Measurements from ENCODE around the gene FOXO1. TPM values are rescaled to one million over a fixed set of nuclear protein-coding genes. Genes with fewer than 3 reads are reported as not detected.

FOXO1 gene
- total RNA-seq, 4 donors from 2014 or later: 9.1 to 42.3 (median 14.2) TPM

DNA sequence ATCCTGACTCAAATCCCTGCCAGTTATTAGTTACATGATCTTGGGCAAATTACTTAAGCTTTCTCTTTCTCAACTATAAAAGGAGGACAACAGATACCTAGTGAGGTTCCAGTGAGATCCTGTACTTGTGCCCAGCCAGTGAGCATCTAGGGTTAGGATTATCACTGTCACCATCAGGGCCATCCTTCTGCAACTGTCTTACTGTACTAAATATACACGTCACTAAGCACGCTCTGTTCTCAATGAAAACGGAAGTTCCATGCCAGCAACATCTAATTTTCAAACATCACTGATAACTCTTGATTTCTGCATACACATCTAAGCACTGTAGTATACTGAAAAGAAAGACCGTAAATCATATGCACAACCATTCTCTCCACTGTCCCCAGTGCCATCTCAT, 70.0 kb downstream of the FOXO1 start:
- Histone ChIP-seq H3K9me3 (no peaks in the 10 kb centered on the region), H3K27ac (no peak overlapping the region), H3K4me1 (peaks cover 0 to 56% (median 18%) of the 10 kb centered on the region in 3 donors), H3K36me3 (no peaks in the 10 kb centered on the region), H3K4me3 (no peak overlapping the region), H3K27me3 (no peaks in the 10 kb centered on the region)
- DNase-seq: no peak
- intact Hi-C loops (cut with DNase I): no loop called here
- WGBS, 2 donors: 66 to 85% methylated on average over 4 of the region's 4 CpGs
- TF ChIP-seq POLR2A (IDR thresholded peaks at IDR 0.05) (no peak), CTCF (IDR thresholded peaks at IDR 0.05) (no peak)

DNA sequence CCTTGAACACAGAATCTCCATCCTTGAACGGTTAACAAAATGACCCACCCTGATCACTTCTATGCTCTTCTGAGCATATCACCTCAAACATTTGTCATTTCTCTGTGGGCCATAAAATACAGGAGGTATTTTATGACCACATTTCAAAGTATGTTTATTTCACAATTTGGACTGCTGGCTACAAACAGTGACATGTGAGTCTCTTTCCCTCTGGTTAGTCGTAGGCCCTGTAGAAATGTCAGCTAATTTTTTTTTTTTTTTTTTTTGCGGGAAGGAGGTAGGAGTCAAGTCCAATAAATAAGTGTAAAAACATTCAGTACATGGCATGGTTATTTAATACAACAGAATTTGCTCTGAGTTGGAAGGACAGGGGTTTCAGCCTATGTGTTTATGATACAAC, 70.7 kb downstream of the FOXO1 start:
- no peak overlapping the region for H3K4me3 ChIP-seq
- no peak for DNase-seq
- TF ChIP-seq POLR2A (IDR thresholded peaks at IDR 0.05): no peak
- no peak for TF ChIP-seq CTCF (IDR thresholded peaks at IDR 0.05)
- no peaks in the 10 kb centered on the region for H3K9me3 ChIP-seq
- H3K27ac ChIP-seq: no peak overlapping the region
- peaks cover 0 to 63% (median 18%) of the 10 kb centered on the region in 3 donors for H3K4me1 ChIP-seq
- H3K27me3 ChIP-seq: no peaks in the 10 kb centered on the region
- no peaks in the 10 kb centered on the region for H3K36me3 ChIP-seq
- intact Hi-C loops (cut with DNase I): no loop called here
- 75 to 82% methylated on average over 3 of the region's 3 CpGs for WGBS, 2 donors

- Histone ChIP-seq H3K4me3 (no peak overlapping the region), H3K36me3 (no peaks in the 10 kb centered on the region), H3K27ac (no peak overlapping the region), H3K4me1 (peaks cover 11 to 64% (median 37%) of the 10 kb centered on the region in 3 donors), H3K27me3 (no peaks in the 10 kb centered on the region), H3K9me3 (no peaks in the 10 kb centered on the region)
- 100% methylated on average over 1 of the region's 1 CpG for WGBS, 2 donors
- TF ChIP-seq POLR2A (IDR thresholded peaks at IDR 0.05): no peak
- TF ChIP-seq CTCF (IDR thresholded peaks at IDR 0.05): no peak
- intact Hi-C loops (cut with DNase I): no loop called here
- no peak for DNase-seq
Observed at GRCh38 chr13:40592035-40592434, 74.4 kb downstream of the FOXO1 start.

DNA sequence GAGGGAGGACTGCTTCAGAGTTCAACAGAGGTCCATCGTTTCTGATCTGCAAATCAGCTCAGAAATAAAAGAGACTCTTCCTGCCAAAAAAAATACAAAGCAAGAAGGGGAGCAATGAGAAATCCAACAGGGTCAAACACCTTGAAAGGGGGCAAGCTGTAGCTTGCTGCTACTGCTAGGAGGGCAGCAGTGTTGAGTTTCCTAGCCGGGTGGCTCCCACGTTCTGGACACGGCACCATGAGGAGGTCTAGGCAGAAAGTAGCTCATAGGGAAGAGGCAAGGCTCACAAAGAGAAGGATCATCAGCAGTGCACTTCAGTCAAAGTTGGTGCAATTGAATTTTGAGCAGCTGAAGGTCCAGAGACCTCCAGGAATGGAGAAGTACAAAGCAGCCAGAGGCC, 75.3 kb downstream of the FOXO1 start:
- Histone ChIP-seq H3K36me3 (no peaks in the 10 kb centered on the region), H3K4me1 (peaks cover 11 to 64% (median 35%) of the 10 kb centered on the region in 3 donors), H3K27me3 (no peaks in the 10 kb centered on the region), H3K9me3 (no peaks in the 10 kb centered on the region), H3K27ac (no peak overlapping the region), H3K4me3 (no peak overlapping the region)
- no peak for TF ChIP-seq CTCF (IDR thresholded peaks at IDR 0.05)
- TF ChIP-seq POLR2A (IDR thresholded peaks at IDR 0.05): no peak
- 49 to 77% methylated on average over 4 of the region's 4 CpGs for WGBS, 2 donors
- no peak for DNase-seq
- intact Hi-C loops (cut with DNase I): no loop called here

GRCh38 chr13:40590112-40590862, 76.2 kb downstream of the FOXO1 start:
- Histone ChIP-seq H3K9me3 (no peaks in the 10 kb centered on the region), H3K4me1 (peaks cover 11 to 69% (median 38%) of the 10 kb centered on the region in 3 donors), H3K36me3 (no peaks in the 10 kb centered on the region), H3K27me3 (no peaks in the 10 kb centered on the region), H3K4me3 (no peak overlapping the region), H3K27ac (peak overlapping the region in 3 of 4 donors; percentile 45 to 62 (median 60))
- no peak for TF ChIP-seq POLR2A (IDR thresholded peaks at IDR 0.05)
- TF ChIP-seq CTCF (IDR thresholded peaks at IDR 0.05): no peak
- intact Hi-C loops (cut with DNase I): no loop called here
- WGBS, 2 donors: 84 to 90% methylated on average over 8 of the region's 8 CpGs
- DNase-seq: no peak

Data from esophagus squamous epithelium (tissue), 5 donors.